ENCODE measurements around the gene FBXL17.

FBXL17 gene

DNA sequence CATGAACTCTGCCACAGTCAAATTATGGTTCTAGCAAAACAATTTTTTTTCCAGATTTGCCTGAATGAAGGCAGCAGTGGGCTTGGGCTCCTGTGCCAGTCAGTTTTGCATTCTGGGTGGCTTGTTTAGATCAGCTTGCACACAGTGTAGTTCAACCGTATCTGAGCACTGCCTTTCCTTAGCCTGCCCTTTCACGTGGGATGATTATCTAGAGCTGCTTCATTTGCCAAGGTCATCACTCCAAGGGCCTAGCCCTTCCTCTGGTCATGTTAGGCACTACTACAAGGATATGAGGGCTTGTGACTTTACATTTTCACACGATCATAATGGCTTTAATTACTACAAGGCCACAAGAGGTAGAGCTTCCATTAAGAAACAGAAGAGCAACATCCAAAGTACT, 560.6 kb downstream of the FBXL17 start:
- DNase-seq (ENCODE audit: low read depth): no peak
- TF ChIP-seq, protein P1, sequence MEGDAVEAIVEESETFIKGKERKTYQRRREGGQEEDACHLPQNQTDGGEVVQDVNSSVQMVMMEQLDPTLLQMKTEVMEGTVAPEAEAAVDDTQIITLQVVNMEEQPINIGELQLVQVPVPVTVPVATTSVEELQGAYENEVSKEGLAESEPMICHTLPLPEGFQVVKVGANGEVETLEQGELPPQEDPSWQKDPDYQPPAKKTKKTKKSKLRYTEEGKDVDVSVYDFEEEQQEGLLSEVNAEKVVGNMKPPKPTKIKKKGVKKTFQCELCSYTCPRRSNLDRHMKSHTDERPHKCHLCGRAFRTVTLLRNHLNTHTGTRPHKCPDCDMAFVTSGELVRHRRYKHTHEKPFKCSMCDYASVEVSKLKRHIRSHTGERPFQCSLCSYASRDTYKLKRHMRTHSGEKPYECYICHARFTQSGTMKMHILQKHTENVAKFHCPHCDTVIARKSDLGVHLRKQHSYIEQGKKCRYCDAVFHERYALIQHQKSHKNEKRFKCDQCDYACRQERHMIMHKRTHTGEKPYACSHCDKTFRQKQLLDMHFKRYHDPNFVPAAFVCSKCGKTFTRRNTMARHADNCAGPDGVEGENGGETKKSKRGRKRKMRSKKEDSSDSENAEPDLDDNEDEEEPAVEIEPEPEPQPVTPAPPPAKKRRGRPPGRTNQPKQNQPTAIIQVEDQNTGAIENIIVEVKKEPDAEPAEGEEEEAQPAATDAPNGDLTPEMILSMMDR (IDR thresholded peaks at IDR 0.05; ENCODE audit: control insufficient read depth, insufficient read depth, low read depth, low read length, missing control alignments): no peak

GRCh38 chr5:107820429-107820828, 561.5 kb downstream of the FBXL17 start:
- TF ChIP-seq, protein P1 (IDR thresholded peaks at IDR 0.05; ENCODE audit: control insufficient read depth, insufficient read depth, low read depth, low read length, missing control alignments): no peak
- DNase-seq (ENCODE audit: low read depth): no peak
- H3K4me3 ChIP-seq (ENCODE audit: control insufficient read depth, low read depth, low read length): no peak overlapping the region

More for the DNA sequence above, 560.6 kb downstream of the FBXL17 start:
- no peak overlapping the region for H3K4me3 ChIP-seq (ENCODE audit: control insufficient read depth, low read depth, low read length)

DNA sequence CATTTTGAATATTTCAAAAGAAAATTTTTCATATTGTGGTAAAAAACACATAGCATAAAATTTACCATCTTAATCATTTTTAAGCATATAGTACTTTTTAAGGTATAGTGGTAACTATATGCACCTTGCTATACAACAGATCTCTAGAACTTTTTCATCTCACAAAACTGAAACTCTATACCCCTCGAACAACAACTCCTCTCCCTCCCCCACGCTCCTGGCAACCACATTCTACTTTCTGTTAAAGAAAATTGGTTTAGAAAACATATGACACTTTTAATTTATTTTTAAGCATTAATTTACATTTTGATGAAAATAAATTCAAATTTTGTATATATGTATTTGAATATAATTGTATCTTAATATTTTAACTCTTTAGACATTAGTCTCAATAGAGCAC, 563.9 kb downstream of the FBXL17 start:
- TF ChIP-seq, protein P1 (IDR thresholded peaks at IDR 0.05; ENCODE audit: control insufficient read depth, insufficient read depth, low read depth, low read length, missing control alignments): no peak
- no peak overlapping the region for H3K4me3 ChIP-seq (ENCODE audit: control insufficient read depth, low read depth, low read length)
- DNase-seq (ENCODE audit: low read depth): no peak

GRCh38 chr5:107817436-107817835, 564.5 kb downstream of the FBXL17 start:
- H3K4me3 ChIP-seq (ENCODE audit: control insufficient read depth, low read depth, low read length): no peak overlapping the region
- DNase-seq (ENCODE audit: low read depth): no peak
- TF ChIP-seq, protein P1 (IDR thresholded peaks at IDR 0.05; ENCODE audit: control insufficient read depth, insufficient read depth, low read depth, low read length, missing control alignments): no peak

DNA sequence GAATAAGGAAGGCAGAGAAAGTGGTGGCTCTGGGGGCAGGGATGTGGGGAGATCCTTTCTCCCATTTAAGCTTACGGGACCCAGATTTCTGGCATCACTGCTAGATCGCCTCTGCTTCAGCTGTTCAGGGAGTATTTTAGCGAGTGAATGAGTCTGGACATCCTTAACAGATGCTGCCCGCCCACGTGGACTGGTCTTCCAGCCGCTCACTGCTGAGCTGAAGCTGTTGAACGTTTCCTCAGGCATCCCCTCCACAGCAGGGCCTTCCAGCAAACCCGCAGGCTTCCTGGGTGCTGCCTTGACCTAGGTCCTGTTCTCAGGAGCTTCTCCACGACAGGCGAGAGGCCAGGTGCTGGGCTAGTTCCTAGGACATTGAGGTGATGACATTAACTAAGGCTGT, 566.8 kb downstream of the FBXL17 start:
- TF ChIP-seq, protein P1 (IDR thresholded peaks at IDR 0.05; ENCODE audit: control insufficient read depth, insufficient read depth, low read depth, low read length, missing control alignments): no peak
- no peak for DNase-seq (ENCODE audit: low read depth)
- no peak overlapping the region for H3K4me3 ChIP-seq (ENCODE audit: control insufficient read depth, low read depth, low read length)

DNA sequence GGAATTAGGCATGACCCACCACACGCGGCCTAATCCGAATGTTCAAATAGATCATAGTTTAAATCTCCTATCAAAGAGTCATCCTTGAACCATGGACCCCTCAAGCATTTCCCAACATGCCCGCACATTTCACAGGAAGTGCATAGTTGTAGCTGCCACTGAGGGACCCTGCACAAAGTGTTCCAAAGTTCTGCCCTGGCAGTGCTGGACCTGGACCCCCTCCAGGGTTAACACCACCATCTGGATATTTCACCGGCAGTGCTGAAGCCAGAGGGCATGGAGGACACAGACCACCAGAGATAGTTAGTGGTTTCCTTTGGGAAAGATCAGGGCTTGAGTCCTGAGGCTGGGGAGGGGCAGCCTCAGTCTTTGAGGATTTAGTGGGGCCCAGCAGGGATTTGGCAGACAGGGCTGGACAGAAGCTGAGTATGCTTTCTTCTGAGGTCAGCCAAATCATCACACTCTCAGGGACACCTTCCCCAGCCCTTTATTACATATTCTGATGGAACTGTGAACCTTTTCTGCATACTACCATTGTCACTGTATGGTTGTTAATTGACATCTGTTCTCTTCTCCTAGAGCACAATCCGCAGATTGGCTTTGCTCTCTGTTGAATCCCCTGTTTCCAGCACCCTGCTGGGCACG, 567.6 kb downstream of the FBXL17 start:
- no peak for DNase-seq (ENCODE audit: low read depth)
- TF ChIP-seq, protein P1 (IDR thresholded peaks at IDR 0.05; ENCODE audit: control insufficient read depth, insufficient read depth, low read depth, low read length, missing control alignments): no peak
- no peak overlapping the region for H3K4me3 ChIP-seq (ENCODE audit: control insufficient read depth, low read depth, low read length)

Measured in AG09309 (cell line).